ENCODE data around the gene TCF12.
"Not testable (repeated sequence)": the region's sequence is repeated elsewhere in the genome, so short reads cannot be mapped to it uniquely, and the experiment has no call there.

The TCF12 gene

DNA sequence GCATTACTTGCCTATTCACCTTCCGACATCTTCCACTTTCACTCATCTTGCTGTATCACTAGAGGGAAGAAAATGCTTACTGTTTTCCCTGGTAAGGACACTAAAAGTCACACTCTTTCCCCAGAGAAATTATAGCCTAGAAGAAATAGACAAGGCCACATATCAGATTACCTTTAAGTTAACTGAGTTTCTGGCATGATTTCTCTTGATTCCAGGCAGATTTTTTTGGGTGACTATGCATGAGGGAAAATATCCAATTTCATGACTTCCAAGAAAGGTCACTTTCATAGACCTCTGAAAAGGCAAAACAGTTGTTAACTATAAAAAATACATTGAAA lies 30.3 kb downstream of the TCF12 start:
- DNase-seq: no peak

DNA sequence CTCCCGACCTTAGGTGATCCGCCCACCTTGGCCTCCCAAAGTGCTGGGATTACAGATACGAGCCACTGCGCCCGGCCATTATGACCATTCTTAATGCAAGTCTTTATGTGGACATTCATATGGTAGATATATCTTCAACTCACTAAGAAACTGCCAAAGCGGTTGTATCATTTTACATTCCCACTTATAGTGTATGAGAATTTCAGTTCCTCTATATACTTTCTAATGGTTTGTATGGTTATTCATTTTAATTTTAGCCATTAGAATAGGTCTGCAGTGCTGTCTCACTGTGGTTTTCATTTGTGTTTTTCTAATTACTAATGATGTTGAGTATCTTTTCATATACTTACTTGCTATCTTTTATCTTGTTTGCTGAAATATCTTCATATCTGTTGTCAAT lies 32.5 kb downstream of the TCF12 start:
- no peak for DNase-seq

DNA sequence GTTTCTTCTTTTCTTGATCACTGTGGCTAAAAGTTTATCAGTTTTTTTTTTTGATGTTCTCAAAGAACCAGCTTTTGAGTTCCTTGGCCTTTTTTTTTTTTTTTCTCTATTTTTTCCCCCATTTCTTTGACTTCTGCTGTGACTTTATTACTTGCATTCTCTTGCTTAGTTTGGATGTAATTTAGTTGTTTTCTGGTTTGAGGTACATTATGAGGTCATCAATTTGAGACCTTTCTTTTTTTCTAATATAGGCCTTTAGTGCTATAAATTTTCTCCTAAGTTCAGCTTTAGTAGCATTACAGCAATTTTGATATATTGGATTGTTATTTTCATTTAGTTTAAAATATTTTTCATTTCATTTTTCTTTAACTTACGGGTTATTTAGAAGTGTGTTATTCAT lies 35.3 kb downstream of the TCF12 start:
- no peak for DNase-seq

GRCh38 chr15:56955011-56955410 lies 36.6 kb downstream of the TCF12 start:
- DNase-seq: not testable (repeated sequence)

DNA sequence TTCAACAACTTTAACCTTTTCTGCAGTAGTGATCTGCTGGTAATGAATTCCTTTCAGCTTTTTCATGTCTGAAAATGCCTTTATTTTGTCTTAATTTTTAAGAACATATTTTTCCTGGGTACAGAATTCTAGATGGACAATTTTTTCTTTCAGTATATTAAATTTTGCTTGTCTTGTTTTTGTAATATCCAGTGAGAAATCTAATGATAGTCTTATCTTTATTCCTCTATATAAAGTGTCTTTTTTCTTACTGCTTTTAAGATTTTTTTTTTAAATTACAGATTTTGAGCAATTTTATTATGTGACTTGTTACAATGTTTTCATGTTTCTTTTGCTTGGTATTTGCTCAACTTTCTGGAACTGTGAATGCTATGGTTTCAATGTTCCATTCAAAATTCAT lies 38.1 kb downstream of the TCF12 start:
- no peak for DNase-seq

DNA sequence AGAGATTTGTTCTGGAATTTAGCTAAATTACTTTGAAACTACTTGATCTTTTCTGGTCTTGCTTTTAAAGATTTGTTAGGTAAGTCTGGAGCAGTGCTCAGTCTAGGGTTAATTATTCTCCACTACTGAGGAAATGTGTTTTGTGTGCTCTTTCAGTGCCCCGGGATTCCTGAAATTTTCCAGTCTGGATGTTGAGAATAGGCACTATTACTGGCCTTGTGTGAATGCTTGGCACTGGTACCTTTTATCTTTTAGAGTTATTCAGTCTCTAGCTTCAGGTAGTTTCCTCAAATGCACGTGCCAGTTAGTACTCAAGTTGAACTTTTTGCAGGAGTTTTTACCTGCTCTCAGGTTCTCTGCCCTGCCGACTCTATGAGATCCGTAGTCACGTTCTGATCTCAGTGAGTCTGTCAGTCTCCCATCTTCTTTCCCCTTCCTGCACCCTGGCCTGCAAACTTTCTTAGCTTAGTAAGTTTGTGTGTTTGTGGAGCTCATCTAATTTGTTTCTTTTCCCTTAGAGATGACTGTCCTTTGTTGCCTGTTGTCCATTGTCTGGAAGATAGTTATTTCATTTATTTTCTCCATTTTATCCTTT lies 39.5 kb downstream of the TCF12 start:
- no peak for DNase-seq

GRCh38 chr15:56959318-56959648 lies 40.8 kb downstream of the TCF12 start:
- no peak for DNase-seq

DNA sequence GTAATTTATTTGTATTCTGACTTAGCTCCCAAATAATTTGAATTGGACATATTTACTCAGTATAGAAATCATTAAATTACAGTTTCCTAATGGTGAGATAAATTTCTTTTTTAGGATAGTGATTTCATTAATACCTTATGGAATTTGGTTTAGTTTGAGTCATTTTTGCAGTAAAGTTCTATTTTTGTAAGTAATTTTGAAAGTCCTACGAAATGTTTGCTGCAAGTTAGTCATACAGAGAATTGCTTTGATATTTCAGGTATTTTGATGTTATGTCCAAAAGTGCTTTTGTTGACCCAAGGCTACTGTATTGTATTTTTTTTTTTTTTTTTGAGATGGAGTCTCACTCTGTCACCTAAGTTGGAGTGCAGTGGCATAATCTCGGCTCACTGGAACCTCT lies 41.7 kb downstream of the TCF12 start:
- no peak for DNase-seq

DNA sequence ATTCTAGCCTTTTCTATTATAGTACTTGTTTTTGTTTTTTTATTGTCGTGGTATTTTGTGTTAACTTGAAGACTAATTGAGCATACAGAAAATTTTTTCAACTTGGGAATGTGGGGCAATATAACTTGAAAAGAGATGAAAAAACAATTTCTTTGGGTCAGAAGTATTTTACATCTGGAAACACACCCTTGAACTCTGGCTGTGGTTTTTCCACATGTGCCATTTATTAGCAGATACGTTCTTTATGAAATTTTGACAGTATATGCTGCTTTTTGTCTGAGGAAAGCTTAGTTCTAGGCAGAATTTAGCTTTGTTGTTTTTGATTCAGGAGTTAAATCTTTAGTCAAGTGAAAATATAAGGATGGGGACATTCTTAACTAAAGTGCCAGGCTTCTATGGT lies 44.7 kb downstream of the TCF12 start:
- no peak for DNase-seq

- no peak for DNase-seq
These were observed 45.3 kb downstream of the TCF12 start for GRCh38 chr15:56963710-56964109.

GRCh38 chr15:56964182-56964581 lies 45.7 kb downstream of the TCF12 start:
- no peak for DNase-seq

DNA sequence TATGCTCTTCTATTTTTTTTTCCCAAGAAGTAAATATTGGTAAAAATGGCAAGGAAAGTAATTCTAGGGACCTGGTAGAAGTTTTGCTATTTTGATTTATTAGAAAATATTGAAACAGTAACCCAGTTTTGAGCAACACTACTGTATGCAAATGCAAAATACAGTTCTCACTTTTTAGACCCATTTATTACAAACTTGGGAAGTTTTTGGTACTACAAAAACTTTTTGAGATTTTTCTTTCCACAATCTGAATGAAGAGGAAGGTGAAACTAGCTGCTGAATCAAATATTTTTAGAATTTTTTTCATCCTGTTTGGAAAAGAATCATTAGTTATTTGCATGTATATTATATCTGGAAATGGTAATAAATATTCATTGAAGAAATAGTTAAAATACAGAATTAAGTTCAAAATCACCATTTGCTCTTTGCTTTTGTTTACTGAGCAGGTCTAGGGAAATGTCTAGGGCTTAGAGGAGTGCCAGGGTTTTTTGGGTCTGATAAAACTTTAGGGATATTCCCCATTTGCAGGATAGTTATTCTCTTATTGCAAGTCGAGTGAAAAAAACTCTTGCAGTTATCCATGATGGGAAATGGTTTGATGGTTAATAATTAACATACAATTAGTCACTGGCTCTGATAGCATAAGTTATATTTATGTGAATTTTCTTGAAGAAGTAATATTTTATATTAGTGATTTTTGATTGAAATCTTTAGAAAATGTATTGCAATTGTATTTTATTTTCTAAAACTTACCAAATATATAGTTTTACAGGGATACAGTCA lies 47.0 kb downstream of the TCF12 start:
- DNase-seq: no peak

DNA sequence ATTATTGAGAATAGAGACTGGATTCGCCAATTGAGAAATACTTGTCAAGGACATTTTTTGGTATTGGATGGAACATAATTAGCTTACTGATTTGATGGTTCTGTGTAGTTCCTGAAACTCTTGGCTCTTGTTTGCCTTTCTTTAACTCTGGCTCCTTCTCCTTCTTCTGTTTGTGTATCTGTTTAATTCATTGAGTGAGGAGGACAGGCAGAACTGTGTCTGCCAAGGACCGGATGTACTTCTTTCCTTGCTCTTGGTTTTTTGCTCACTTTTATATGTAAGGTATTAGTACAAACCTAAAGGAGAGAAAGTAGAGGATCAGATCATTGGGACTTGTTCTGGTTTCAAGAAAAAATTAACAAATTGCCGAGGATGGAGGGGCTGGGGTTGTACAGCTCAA lies 48.9 kb downstream of the TCF12 start:
- DNase-seq: no peak

DNA sequence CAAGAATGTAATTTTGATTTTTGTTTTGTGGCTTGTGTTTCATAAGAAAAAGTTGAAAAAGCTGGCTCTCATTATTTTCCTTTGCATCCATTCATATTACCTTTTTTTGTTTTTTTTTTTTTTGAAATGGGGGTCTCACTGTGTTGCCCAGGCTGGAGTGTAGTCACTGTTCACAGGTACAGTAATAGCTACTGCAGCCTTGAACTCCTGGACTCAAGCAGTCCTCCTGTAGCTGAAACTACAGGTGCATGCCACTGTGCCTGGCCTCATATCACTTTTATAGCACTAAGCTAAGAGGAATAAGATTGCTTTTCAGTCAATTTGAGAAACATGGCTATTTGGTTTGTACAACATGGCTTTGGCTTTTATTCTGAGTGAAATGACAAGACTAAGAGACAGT lies 49.8 kb downstream of the TCF12 start:
- DNase-seq: no peak

DNA sequence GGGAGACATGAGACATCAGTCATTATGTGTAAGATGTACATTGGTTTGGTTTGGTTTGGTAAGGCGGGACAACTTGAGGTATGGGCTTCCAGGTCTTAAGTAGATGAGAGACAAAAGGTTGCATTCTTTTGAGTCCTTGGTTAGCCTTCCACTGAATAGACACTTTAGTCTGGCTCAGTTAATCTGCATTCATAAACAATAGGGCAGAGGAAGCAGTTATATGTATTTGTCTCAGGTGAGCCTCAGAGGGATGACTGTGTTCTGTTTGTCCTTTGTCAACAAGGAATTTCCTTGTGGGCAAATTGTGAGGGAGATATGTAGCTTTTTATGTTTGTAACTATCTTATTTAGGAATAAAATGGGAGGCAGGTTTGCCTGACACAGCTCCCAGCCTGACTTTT lies 50.4 kb downstream of the TCF12 start:
- DNase-seq: no peak

- DNase-seq: no peak
These were observed 50.9 kb downstream of the TCF12 start for GRCh38 chr15:56969265-56969895.

- no peak for DNase-seq
These were observed 53.1 kb downstream of the TCF12 start for GRCh38 chr15:56971571-56971970.

GRCh38 chr15:56972016-56972415 lies 53.6 kb downstream of the TCF12 start:
- no peak for DNase-seq

DNA sequence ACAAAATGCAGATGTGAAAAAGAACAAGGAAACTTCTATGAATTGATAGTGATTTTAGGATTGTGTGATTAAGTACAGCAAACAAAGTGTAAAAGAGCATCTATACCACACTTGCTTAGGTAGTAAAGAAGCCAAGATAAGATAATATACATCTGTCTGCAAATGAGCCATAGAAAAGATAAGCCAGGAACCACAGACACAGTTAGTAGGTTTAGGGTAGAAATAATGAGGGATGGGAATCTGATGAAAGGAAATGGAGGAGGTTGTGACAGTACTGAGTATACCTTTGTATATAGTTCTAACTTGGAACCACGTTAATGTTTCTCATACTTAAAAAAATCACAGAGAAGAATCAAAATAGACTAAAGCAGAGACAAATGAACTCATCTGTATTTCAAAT lies 54.0 kb downstream of the TCF12 start:
- no peak for DNase-seq

DNA sequence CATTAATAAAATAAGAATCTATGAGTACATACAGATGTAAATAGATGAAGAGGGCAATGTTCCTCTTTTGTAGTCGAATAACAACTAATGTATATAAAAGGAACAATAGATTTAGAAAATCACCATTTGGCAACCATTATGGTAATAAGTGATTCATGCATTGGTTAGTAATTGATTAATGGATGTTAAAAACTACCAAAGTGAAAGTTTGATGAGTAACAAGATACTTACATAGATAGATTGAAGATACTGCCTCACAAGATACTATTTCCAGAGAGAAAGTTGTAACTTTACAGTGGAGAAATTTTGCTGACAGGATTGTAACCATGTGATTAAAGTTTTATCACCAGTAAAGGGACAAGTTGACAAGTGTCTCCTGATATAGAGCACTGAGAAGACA lies 55.0 kb downstream of the TCF12 start:
- no peak for DNase-seq

DNA sequence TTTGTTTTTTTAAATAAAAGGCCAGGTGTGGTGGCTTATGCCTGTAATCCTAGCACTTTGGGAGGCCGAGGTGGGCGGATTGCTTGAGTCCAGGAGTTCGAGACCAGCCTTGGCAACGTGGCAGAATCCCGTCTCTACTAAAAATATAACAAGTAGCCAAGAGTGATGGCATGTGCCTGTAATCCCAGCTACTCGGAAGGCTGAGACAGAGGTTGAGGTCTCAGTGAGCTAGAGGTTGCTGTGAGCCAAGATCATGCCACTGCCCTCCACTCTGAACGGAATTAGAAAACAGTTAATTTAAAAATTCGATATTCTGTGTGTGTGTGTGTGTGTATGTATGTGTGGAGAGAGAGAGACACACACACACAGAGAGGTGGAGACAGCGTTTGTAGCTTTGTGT lies 58.8 kb downstream of the TCF12 start:
- DNase-seq: no peak

DNA sequence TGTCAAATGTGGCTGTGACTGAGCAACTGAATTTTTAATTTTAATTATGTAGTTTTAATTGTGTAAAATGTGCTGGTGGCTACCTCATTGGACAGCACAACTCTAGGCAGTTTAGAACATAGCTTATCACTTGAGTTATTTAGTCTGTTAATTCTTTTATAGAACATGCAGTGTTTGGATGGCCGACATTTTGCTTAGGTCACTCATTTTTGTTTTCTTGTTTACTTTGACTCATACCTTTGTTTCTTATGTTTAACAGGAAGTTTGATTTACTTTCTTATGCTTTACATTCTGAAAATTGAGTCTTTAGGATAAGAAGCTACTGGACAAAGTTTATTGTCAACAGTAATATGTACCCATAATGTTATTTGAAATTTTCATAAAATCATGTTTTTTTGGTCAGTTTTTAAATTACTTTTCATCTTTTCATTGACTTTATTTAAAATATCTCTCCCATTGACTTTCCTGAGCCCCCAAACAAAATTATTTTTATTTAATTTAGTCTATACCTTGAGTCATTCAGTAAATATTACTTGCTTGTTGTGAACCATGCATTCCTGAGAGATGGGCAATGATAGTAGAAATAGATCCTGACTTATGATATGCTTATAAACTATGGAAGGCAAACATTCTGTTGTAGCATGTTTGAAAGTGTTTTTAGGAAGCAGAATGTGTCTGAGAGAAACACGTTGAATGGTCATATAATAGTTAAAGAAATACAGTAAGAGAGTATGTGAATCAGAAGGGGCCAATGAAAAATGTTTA lies 60.6 kb downstream of the TCF12 start:
- no peak for DNase-seq

GRCh38 chr15:56980473-56980872 lies 62.0 kb downstream of the TCF12 start:
- no peak for DNase-seq

GRCh38 chr15:56981160-56981559 lies 62.7 kb downstream of the TCF12 start:
- DNase-seq: no peak
